ENCODE results near the gene CHN2. TPM values are rescaled to one million over a fixed set of nuclear protein-coding genes. Genes with fewer than 3 reads are reported as not detected.
A peak's percentile ranks its signal among the peaks of the same experiment; 100 is the strongest.

Gene CHN2
- total and polyA plus RNA-seq, 3 experiments from 2014 or later, result 4.1 to 30.4 (median 5.3) TPM

GRCh38 chr7:29331163-29331562 lies 136.6 kb downstream of the CHN2 start:
- H3K27ac Mint-ChIP-seq, result peak overlapping the region in 2 of 8 donors; percentile 52 to 72
- CTCF ChIA-PET, result no interaction called here

DNA sequence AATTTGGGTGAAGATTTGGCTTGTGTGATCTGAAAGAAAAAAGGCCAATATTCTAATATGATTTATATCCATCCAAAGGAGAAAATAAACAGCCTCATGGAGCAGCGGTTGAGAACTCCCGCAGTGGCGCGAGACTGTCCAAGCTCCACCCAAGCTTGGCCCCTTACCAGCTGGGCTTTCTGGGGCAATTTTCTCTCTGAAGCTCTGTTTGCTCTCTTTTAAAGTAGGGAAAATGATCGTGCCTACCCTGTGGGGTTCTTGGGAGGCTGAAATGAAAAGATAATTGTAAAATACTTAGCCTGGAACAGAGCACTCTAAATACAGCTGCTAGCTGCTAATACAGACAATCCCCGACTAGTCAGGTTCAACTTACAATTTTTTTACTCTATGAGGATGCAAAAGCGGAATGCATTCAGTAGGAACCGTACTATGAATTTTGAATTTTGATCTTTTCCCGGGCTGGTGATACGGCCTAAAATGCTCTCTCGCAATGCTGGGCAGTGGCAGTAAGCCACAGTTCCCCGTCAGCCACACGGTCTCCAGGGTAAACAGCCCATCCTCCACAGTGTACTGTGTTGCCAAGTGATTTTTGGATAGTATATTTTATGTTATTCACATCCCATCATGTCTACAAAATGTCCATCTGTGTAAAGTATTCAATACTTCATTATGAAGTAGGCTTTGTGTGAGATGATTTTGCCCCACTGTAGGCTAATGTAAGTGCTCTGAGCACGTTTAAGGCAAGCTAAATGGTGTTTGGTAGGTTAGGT lies 137.7 kb downstream of the CHN2 start:
- Histone ChIP-seq H3K9me3 (ENCODE audit: low read length) (no peaks in the 10 kb centered on the region), H3K27ac (ENCODE audit: low read depth, low read length) (no peak overlapping the region), H3K4me3 (ENCODE audit: low read length) (no peak overlapping the region), H3K27me3 (ENCODE audit: insufficient read depth, low read length, poor library complexity, severe bottlenecking) (no peaks in the 10 kb centered on the region), H3K4me1 (ENCODE audit: insufficient read depth, low read length) (peaks cover 23% of the 10 kb centered on the region), H3K36me3 (ENCODE audit: insufficient read depth, low read length) (no peaks in the 10 kb centered on the region)
- DNase-seq, result no peak
- Mint-ChIP-seq H3K9me3 (no peaks in the 10 kb centered on the region), H3K36me3 (no peaks in the 10 kb centered on the region), H3K27ac (peak overlapping the region in 1 of 8 donors; percentile 60), H3K27me3 (peaks cover 0 to 5% of the 10 kb centered on the region in 2 donors), H3K4me1 (peaks cover 43 to 59% (median 55%) of the 10 kb centered on the region in 3 donors), H3K4me3 (no peak overlapping the region)
- ChIA-PET POLR2A (interaction anchor here (0.7 kb wide), 1 partner anchor 33 kb away, joined by 3 read pairs; no protein-coding TSS in a partner anchor), CTCF (interaction anchor here (0.6 to 2.6 kb wide), 3 partner anchors 11 to 142 kb away, joined by 3 to 7 read pairs (median 4); no protein-coding TSS in a partner anchor)

More at GRCh38 chr7:29331163-29331562, 136.6 kb downstream of the CHN2 start:
- no peak overlapping the region for H3K27ac ChIP-seq (ENCODE audit: low read depth, low read length)
- no peak overlapping the region for H3K4me3 ChIP-seq (ENCODE audit: low read length)
- Mint-ChIP-seq H3K4me1 (peaks cover 33 to 49% (median 47%) of the 10 kb centered on the region in 3 donors), H3K4me3 (no peak overlapping the region), H3K36me3 (peaks cover 0 to 3% (median 2%) of the 10 kb centered on the region in 3 donors), H3K27me3 (peaks cover 0 to 5% of the 10 kb centered on the region in 2 donors), H3K9me3 (no peaks in the 10 kb centered on the region)
- no peaks in the 10 kb centered on the region for H3K27me3 ChIP-seq (ENCODE audit: insufficient read depth, low read length, poor library complexity, severe bottlenecking)
- no peak for DNase-seq
- H3K4me1 ChIP-seq (ENCODE audit: insufficient read depth, low read length), result peaks cover 12% of the 10 kb centered on the region
- POLR2A ChIA-PET, result interaction anchor here (0.7 kb wide), 1 partner anchor 34 kb away, joined by 3 read pairs; no protein-coding TSS in a partner anchor
- H3K36me3 ChIP-seq (ENCODE audit: insufficient read depth, low read length), result no peaks in the 10 kb centered on the region
- no peaks in the 10 kb centered on the region for H3K9me3 ChIP-seq (ENCODE audit: low read length)

DNA sequence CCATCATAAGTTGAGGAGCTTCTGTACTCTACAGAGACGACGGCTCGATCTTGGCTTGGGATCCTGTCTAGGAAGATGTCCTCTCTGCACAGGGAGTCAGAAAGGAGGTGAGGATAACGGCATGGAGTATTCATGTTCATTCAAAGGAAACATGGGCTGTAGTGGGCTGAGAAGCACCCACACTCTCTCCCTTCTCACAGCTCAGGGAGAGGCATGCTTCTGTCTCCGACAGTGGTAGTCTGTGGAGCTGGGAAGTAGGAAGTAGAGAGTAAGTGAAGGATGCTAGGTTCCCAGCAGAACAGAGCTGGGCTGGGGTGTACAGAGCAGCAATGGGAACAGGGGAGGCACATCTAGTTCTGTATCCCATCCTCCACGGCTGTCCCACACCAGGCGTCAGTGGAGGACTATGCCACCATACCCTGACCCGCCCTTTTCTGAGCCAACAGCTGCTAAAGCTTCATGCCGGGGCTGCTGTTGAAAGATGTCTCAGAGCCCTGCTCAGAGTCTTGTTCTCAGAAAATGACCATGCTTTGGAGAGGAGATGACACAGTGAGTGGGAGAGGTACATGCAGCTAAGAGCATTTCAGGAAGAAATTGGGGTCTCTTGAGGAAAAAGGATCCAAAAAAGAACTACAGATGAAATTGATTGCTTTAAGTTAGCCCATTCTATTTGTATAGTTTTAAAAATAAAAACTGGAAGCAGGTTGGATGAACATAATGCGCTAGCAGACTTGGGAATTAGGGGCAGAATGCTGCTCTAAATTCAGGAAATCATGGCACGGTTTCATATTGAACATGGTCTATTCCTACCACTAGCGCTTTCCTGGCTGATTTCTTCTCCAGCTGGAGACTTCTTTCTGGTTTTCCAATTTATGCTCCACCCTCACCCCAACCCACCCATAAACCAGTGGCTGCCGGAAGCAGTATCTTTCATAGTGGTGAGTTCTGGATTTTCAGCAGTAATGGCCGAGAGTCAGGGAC lies 138.6 kb downstream of the CHN2 start:
- no peak overlapping the region for H3K4me3 ChIP-seq (ENCODE audit: low read length)
- Mint-ChIP-seq H3K4me1 (peaks cover 53 to 67% (median 61%) of the 10 kb centered on the region in 3 donors), H3K27ac (peak overlapping the region in 1 of 8 donors; percentile 60), H3K27me3 (peaks cover 0 to 5% of the 10 kb centered on the region in 2 donors), H3K4me3 (no peak overlapping the region), H3K9me3 (no peaks in the 10 kb centered on the region), H3K36me3 (no peaks in the 10 kb centered on the region)
- H3K4me1 ChIP-seq (ENCODE audit: insufficient read depth, low read length), result peaks cover 31% of the 10 kb centered on the region
- H3K27ac ChIP-seq (ENCODE audit: low read depth, low read length), result no peak overlapping the region
- no peaks in the 10 kb centered on the region for H3K27me3 ChIP-seq (ENCODE audit: insufficient read depth, low read length, poor library complexity, severe bottlenecking)
- H3K9me3 ChIP-seq (ENCODE audit: low read length), result no peaks in the 10 kb centered on the region
- CTCF ChIA-PET, result interaction anchor here (0.7 to 2.6 kb wide), 3 partner anchors 10 to 159 kb away, joined by 3 to 7 read pairs (median 4); no protein-coding TSS in a partner anchor
- DNase-seq, result no peak
- POLR2A ChIA-PET, result no interaction called here
- no peaks in the 10 kb centered on the region for H3K36me3 ChIP-seq (ENCODE audit: insufficient read depth, low read length)

DNA sequence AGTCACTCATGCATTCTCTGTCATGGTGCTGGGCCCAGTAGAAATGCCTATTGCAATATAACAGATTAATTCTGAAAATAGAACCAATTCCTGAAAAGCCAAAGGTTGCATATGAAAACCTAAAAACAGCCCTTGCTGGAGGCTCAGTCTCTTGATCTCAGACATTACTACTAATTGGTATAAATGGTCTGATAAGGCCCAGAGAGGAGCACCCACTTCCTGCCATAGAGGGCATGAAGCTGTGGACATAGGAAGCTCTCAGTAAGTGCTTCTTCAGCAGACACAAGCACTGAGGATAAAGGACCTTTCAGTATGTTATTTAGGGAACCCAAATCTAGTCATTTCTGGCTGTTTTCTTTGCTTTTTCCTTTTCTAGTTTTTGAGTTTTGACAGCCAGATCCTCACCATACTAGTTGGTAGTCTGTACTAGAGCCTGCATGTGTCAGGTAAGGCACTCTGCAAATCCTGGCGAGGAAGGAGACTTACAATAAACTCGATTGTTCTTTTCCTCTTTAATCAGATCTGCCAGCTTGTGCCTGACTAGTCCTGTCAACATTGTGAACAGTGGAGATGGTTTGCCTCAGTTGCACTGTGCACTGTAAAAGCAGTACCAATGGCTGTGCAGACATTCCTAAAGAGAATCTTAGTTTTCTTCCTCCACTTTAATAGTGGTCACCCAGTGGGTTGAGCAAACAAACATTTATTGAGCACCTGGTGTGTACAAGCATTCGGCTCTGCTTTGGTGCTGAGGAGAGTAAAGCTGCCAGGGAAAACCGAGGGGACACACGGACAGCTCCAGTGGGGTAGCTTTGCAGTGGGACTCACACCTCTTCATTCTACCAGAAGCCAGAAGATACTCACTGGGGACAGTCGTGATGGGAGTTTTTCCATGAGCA lies 140.9 kb downstream of the CHN2 start:
- peaks cover 49 to 56% (median 52%) of the 10 kb centered on the region in 3 donors for H3K4me1 Mint-ChIP-seq

GRCh38 chr7:29337546-29338116 lies 143.1 kb downstream of the CHN2 start:
- Mint-ChIP-seq H3K36me3 (no peaks in the 10 kb centered on the region), H3K4me1 (peaks cover 45 to 55% (median 52%) of the 10 kb centered on the region in 3 donors), H3K9me3 (no peaks in the 10 kb centered on the region), H3K27ac (peak overlapping the region; percentile 57 to 89 (median 70)), H3K4me3 (peak overlapping the region; percentile 6 to 79 (median 74)), H3K27me3 (peaks cover 0 to 3% of the 10 kb centered on the region in 2 donors)
- H3K27ac ChIP-seq (ENCODE audit: low read depth, low read length), result peak overlapping the region; percentile 2
- H3K4me1 ChIP-seq (ENCODE audit: insufficient read depth, low read length), result peaks cover 36% of the 10 kb centered on the region
- peak; percentile 12 to 79 (median 59) for DNase-seq
- H3K36me3 ChIP-seq (ENCODE audit: insufficient read depth, low read length), result no peaks in the 10 kb centered on the region
- ChIA-PET CTCF (interaction anchor here (0.7 to 3.6 kb wide), 3 partner anchors 18 to 149 kb away, joined by 3 to 16 read pairs (median 3); no protein-coding TSS in a partner anchor), POLR2A (interaction anchor here (0.5 kb wide), 1 partner anchor 154 kb away, joined by 3 read pairs; no protein-coding TSS in a partner anchor)
- no peaks in the 10 kb centered on the region for H3K9me3 ChIP-seq (ENCODE audit: low read length)
- H3K27me3 ChIP-seq (ENCODE audit: insufficient read depth, low read length, poor library complexity, severe bottlenecking), result no peaks in the 10 kb centered on the region
- H3K4me3 ChIP-seq (ENCODE audit: low read length), result peak overlapping the region; percentile 26

More for the DNA sequence above, 140.9 kb downstream of the CHN2 start:
- Histone ChIP-seq H3K27me3 (ENCODE audit: insufficient read depth, low read length, poor library complexity, severe bottlenecking) (no peaks in the 10 kb centered on the region), H3K27ac (ENCODE audit: low read depth, low read length) (no peak overlapping the region), H3K4me1 (ENCODE audit: insufficient read depth, low read length) (peaks cover 36% of the 10 kb centered on the region), H3K36me3 (ENCODE audit: insufficient read depth, low read length) (no peaks in the 10 kb centered on the region), H3K4me3 (ENCODE audit: low read length) (no peak overlapping the region), H3K9me3 (ENCODE audit: low read length) (no peaks in the 10 kb centered on the region)
- Mint-ChIP-seq H3K4me3 (no peak overlapping the region), H3K27ac (peak overlapping the region; percentile 19 to 87 (median 74)), H3K9me3 (no peaks in the 10 kb centered on the region), H3K36me3 (no peaks in the 10 kb centered on the region), H3K27me3 (peaks cover 0 to 5% of the 10 kb centered on the region in 2 donors)
- DNase-seq, result no peak
- ChIA-PET POLR2A (interaction anchor here (0.9 kb wide), 1 partner anchor 15 kb away, joined by 3 read pairs; no protein-coding TSS in a partner anchor), CTCF (interaction anchor here (1.2 kb wide), 1 partner anchor 146 kb away, joined by 4 read pairs; no protein-coding TSS in a partner anchor)

DNA sequence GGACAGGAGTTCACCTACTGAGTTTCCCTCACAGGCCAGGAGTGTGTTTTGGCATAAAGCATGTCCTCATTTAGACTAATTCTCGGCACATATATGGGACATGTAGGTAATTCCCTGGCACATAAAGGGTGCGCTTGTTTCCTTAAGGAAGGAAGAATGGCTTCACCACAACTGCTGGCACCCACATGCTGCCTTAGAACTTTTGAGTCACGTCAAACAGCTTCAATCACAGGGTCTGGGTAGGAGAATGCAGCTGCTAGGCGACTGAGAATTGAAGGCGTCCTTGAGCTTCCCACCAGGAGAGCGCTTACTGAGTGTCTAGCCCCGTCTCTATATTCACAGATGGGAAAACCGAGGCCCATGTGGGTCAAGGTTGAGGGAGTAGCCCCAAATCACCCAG lies 146.1 kb downstream of the CHN2 start:
- Mint-ChIP-seq H3K9me3 (no peaks in the 10 kb centered on the region), H3K27ac (peak overlapping the region in 1 of 8 donors; percentile 11), H3K27me3 (no peaks in the 10 kb centered on the region), H3K4me1 (peaks cover 31 to 37% (median 37%) of the 10 kb centered on the region in 3 donors), H3K36me3 (no peaks in the 10 kb centered on the region), H3K4me3 (no peak overlapping the region)
- no peak for DNase-seq
- no peaks in the 10 kb centered on the region for H3K36me3 ChIP-seq (ENCODE audit: insufficient read depth, low read length)
- no peak overlapping the region for H3K27ac ChIP-seq (ENCODE audit: low read depth, low read length)
- H3K27me3 ChIP-seq (ENCODE audit: insufficient read depth, low read length, poor library complexity, severe bottlenecking), result no peaks in the 10 kb centered on the region
- ChIA-PET CTCF (no interaction called here), POLR2A (no interaction called here)
- H3K4me1 ChIP-seq (ENCODE audit: insufficient read depth, low read length), result peaks cover 41% of the 10 kb centered on the region
- H3K9me3 ChIP-seq (ENCODE audit: low read length), result no peaks in the 10 kb centered on the region
- no peak overlapping the region for H3K4me3 ChIP-seq (ENCODE audit: low read length)

- DNase-seq, result no peak
- Histone ChIP-seq H3K36me3 (ENCODE audit: insufficient read depth, low read length) (no peaks in the 10 kb centered on the region), H3K4me1 (ENCODE audit: insufficient read depth, low read length) (peaks cover 36% of the 10 kb centered on the region), H3K4me3 (ENCODE audit: low read length) (no peak overlapping the region), H3K27me3 (ENCODE audit: insufficient read depth, low read length, poor library complexity, severe bottlenecking) (no peaks in the 10 kb centered on the region), H3K27ac (ENCODE audit: low read depth, low read length) (no peak overlapping the region), H3K9me3 (ENCODE audit: low read length) (no peaks in the 10 kb centered on the region)
- ChIA-PET CTCF (no interaction called here), POLR2A (no interaction called here)
- Mint-ChIP-seq H3K36me3 (no peaks in the 10 kb centered on the region), H3K4me1 (peaks cover 28 to 32% (median 32%) of the 10 kb centered on the region in 3 donors), H3K27ac (peak overlapping the region in 3 of 8 donors; percentile 4 to 78 (median 58)), H3K4me3 (no peak overlapping the region), H3K27me3 (no peaks in the 10 kb centered on the region), H3K9me3 (no peaks in the 10 kb centered on the region)
Observed at GRCh38 chr7:29341156-29341555, 146.6 kb downstream of the CHN2 start.

Data from CD8-positive, alpha-beta memory T cell (primary cell).